Activated naive CD4-positive, alpha-beta T cell treated with anti-CD3 and anti-CD28 coated beads for 36 hours (primary cell): Measurements from ENCODE around the gene NR1D2. TPM values are rescaled to one million over a fixed set of nuclear protein-coding genes. Genes with fewer than 3 reads are reported as not detected.

ENCODE experiments used
- CTCF ChIA-PET: fragments of 350-600 bp; sonication (Branson Sonifier 250); formaldehyde crosslinking; loops from one replicate; lab custom pipeline; 2021; ENCODE audit warnings: antibody characterized with exemption; lab: Charles Lee
- DNase-seq: peaks from one replicate; pipeline ENCODE4 v3.0.0-alpha.2; 2020
- H3K27ac Mint-ChIP-seq: one replicate; pipeline ENCODE4 v1.8.0; 2021; ENCODE audit warnings: mild to moderate bottlenecking, mixed read lengths
- H3K27me3 Mint-ChIP-seq: one replicate; pipeline ENCODE4 v1.8.0; 2021; ENCODE audit warnings: low read depth, mixed read lengths
- H3K36me3 Mint-ChIP-seq: one replicate; pipeline ENCODE4 v1.8.0; 2021; ENCODE audit warnings: low read depth, mixed read lengths
- H3K4me1 Mint-ChIP-seq: one replicate; pipeline ENCODE4 v1.8.0; 2021; ENCODE audit warnings: low read depth, mixed read lengths
- H3K4me3 Mint-ChIP-seq: one replicate; pipeline ENCODE4 v1.8.0; 2021; ENCODE audit warnings: mild to moderate bottlenecking, moderate library complexity, mixed read lengths
- H3K9me3 Mint-ChIP-seq: one replicate; pipeline ENCODE4 v1.8.0; 2021; ENCODE audit warnings: mixed read lengths
- intact Hi-C: fragments of 100-400 bp; cut with micrococcal nuclease; formaldehyde crosslinking; loops from one replicate; pipeline ENCODE4 v1.15.1; 2023
- total RNA-seq, 2 experiments: library from RNA; stranded (reverse); gene quantifications; one replicate each; pipeline ENCODE4 v1.2.3, GENCODE V29; 2021

The NR1D2 gene
- total RNA-seq, 2 experiments from 2014 or later = 6.0 to 7.0 TPM

- DNase-seq = no peak
Observed at GRCh38 chr3:23971684-23972083, 26.6 kb downstream of the NR1D2 start.

GRCh38 chr3:23976555-23976954, 31.5 kb downstream of the NR1D2 start:
- Mint-ChIP-seq H3K4me1 (peaks cover 3% of the 10 kb centered on the region), H3K9me3 (no peaks in the 10 kb centered on the region), H3K4me3 (no peak overlapping the region), H3K27me3 (no peaks in the 10 kb centered on the region), H3K27ac (no peak overlapping the region), H3K36me3 (peaks cover 16% of the 10 kb centered on the region)
- intact Hi-C loops = no loop called here
- CTCF ChIA-PET = no interaction called here
- DNase-seq = no peak

More at GRCh38 chr3:23971684-23972083, 26.6 kb downstream of the NR1D2 start:
- peaks cover 4% of the 10 kb centered on the region for H3K4me1 Mint-ChIP-seq
- H3K4me3 Mint-ChIP-seq = no peak overlapping the region
- no peak overlapping the region for H3K27ac Mint-ChIP-seq
- H3K27me3 Mint-ChIP-seq = no peaks in the 10 kb centered on the region
- CTCF ChIA-PET = no interaction called here
- H3K9me3 Mint-ChIP-seq = no peaks in the 10 kb centered on the region
- intact Hi-C loops = no loop called here
- peaks cover 19% of the 10 kb centered on the region for H3K36me3 Mint-ChIP-seq

GRCh38 chr3:23979569-23979968, 34.5 kb downstream of the NR1D2 start:
- intact Hi-C loops = no loop called here
- Mint-ChIP-seq H3K36me3 (peaks cover 12% of the 10 kb centered on the region), H3K9me3 (no peaks in the 10 kb centered on the region), H3K27me3 (no peaks in the 10 kb centered on the region), H3K27ac (no peak overlapping the region), H3K4me3 (no peak overlapping the region), H3K4me1 (peaks cover 1% of the 10 kb centered on the region)
- DNase-seq = no peak
- CTCF ChIA-PET = no interaction called here

GRCh38 chr3:23981136-23981535, 36.0 kb downstream of the NR1D2 start:
- no peaks in the 10 kb centered on the region for H3K9me3 Mint-ChIP-seq
- H3K4me3 Mint-ChIP-seq = no peak overlapping the region
- H3K27ac Mint-ChIP-seq = no peak overlapping the region
- H3K27me3 Mint-ChIP-seq = no peaks in the 10 kb centered on the region
- intact Hi-C loops = no loop called here
- H3K36me3 Mint-ChIP-seq = peaks cover 8% of the 10 kb centered on the region
- DNase-seq = no peak
- CTCF ChIA-PET = interaction anchor here (0.5 kb wide), 1 partner anchor 80 kb away, joined by 3 read pairs; no protein-coding TSS in a partner anchor
- peaks cover 8% of the 10 kb centered on the region for H3K4me1 Mint-ChIP-seq

GRCh38 chr3:23981955-23982354, 36.9 kb downstream of the NR1D2 start:
- no peak for DNase-seq
- no peaks in the 10 kb centered on the region for H3K9me3 Mint-ChIP-seq
- H3K36me3 Mint-ChIP-seq = peaks cover 3% of the 10 kb centered on the region
- peaks cover 10% of the 10 kb centered on the region for H3K4me1 Mint-ChIP-seq
- CTCF ChIA-PET = interaction anchor here (0.6 kb wide), 1 partner anchor 90 kb away, joined by 5 read pairs; no protein-coding TSS in a partner anchor
- no peaks in the 10 kb centered on the region for H3K27me3 Mint-ChIP-seq
- H3K4me3 Mint-ChIP-seq = no peak overlapping the region
- intact Hi-C loops = no loop called here
- H3K27ac Mint-ChIP-seq = no peak overlapping the region

GRCh38 chr3:23984934-23985333, 39.8 kb downstream of the NR1D2 start:
- no peak overlapping the region for H3K27ac Mint-ChIP-seq
- no peaks in the 10 kb centered on the region for H3K36me3 Mint-ChIP-seq
- H3K27me3 Mint-ChIP-seq = no peaks in the 10 kb centered on the region
- no peak for DNase-seq
- H3K9me3 Mint-ChIP-seq = no peaks in the 10 kb centered on the region
- H3K4me1 Mint-ChIP-seq = peaks cover 8% of the 10 kb centered on the region
- intact Hi-C loops = no loop called here
- CTCF ChIA-PET = interaction anchor here (1.4 kb wide), 1 partner anchor 252 kb away, joined by 4 read pairs; no protein-coding TSS in a partner anchor
- no peak overlapping the region for H3K4me3 Mint-ChIP-seq

GRCh38 chr3:23985747-23986544, 40.9 kb downstream of the NR1D2 start:
- H3K27me3 Mint-ChIP-seq = no peaks in the 10 kb centered on the region
- H3K36me3 Mint-ChIP-seq = no peaks in the 10 kb centered on the region
- CTCF ChIA-PET = interaction anchor here (1.4 kb wide), 1 partner anchor 251 kb away, joined by 4 read pairs; no protein-coding TSS in a partner anchor
- H3K4me1 Mint-ChIP-seq = peaks cover 8% of the 10 kb centered on the region
- intact Hi-C loops = no loop called here
- H3K9me3 Mint-ChIP-seq = no peaks in the 10 kb centered on the region
- DNase-seq = no peak
- no peak overlapping the region for H3K4me3 Mint-ChIP-seq
- no peak overlapping the region for H3K27ac Mint-ChIP-seq

- CTCF ChIA-PET = no interaction called here
- no peak for DNase-seq
- Mint-ChIP-seq H3K4me3 (no peak overlapping the region), H3K9me3 (no peaks in the 10 kb centered on the region), H3K4me1 (peaks cover 20% of the 10 kb centered on the region), H3K27me3 (no peaks in the 10 kb centered on the region), H3K27ac (no peak overlapping the region), H3K36me3 (no peaks in the 10 kb centered on the region)
- intact Hi-C loops = no loop called here
Observed at GRCh38 chr3:23987356-23987755, 42.3 kb downstream of the NR1D2 start.

- Mint-ChIP-seq H3K27ac (no peak overlapping the region), H3K9me3 (no peaks in the 10 kb centered on the region), H3K4me1 (peaks cover 12% of the 10 kb centered on the region), H3K36me3 (no peaks in the 10 kb centered on the region), H3K4me3 (no peak overlapping the region), H3K27me3 (no peaks in the 10 kb centered on the region)
- no peak for DNase-seq
- intact Hi-C loops = no loop called here
- CTCF ChIA-PET = no interaction called here
Observed at GRCh38 chr3:23991306-23991682, 46.2 kb downstream of the NR1D2 start.

- no peaks in the 10 kb centered on the region for H3K9me3 Mint-ChIP-seq
- H3K4me1 Mint-ChIP-seq = peaks cover 11% of the 10 kb centered on the region
- CTCF ChIA-PET = interaction anchor here (0.7 kb wide), 1 partner anchor 23 kb away, joined by 4 read pairs; no protein-coding TSS in a partner anchor
- no peaks in the 10 kb centered on the region for H3K36me3 Mint-ChIP-seq
- DNase-seq = no peak
- intact Hi-C loops = no loop called here
- no peak overlapping the region for H3K27ac Mint-ChIP-seq
- H3K4me3 Mint-ChIP-seq = no peak overlapping the region
- no peaks in the 10 kb centered on the region for H3K27me3 Mint-ChIP-seq
Observed at GRCh38 chr3:23991683-23992628, 46.9 kb downstream of the NR1D2 start.

- no peaks in the 10 kb centered on the region for H3K36me3 Mint-ChIP-seq
- intact Hi-C loops = no loop called here
- CTCF ChIA-PET = no interaction called here
- peaks cover 11% of the 10 kb centered on the region for H3K4me1 Mint-ChIP-seq
- H3K27ac Mint-ChIP-seq = no peak overlapping the region
- no peaks in the 10 kb centered on the region for H3K27me3 Mint-ChIP-seq
- no peak overlapping the region for H3K4me3 Mint-ChIP-seq
- H3K9me3 Mint-ChIP-seq = no peaks in the 10 kb centered on the region
- DNase-seq = no peak
Observed at GRCh38 chr3:23993556-23994243, 48.6 kb downstream of the NR1D2 start.

- CTCF ChIA-PET = no interaction called here
- Mint-ChIP-seq H3K9me3 (no peaks in the 10 kb centered on the region), H3K4me1 (peaks cover 14% of the 10 kb centered on the region), H3K4me3 (no peak overlapping the region), H3K27me3 (peaks cover 3% of the 10 kb centered on the region), H3K36me3 (no peaks in the 10 kb centered on the region), H3K27ac (no peak overlapping the region)
- intact Hi-C loops = no loop called here
- no peak for DNase-seq
Observed at GRCh38 chr3:23994244-23994569, 49.1 kb downstream of the NR1D2 start.
